Renal cortical epithelial cell (primary cell): ENCODE measurements around the gene PLA2G5. TPM values are rescaled to one million over a fixed set of nuclear protein-coding genes. Genes with fewer than 3 reads are reported as not detected.

Source experiments
- total RNA-seq: library from RNA; depleted of rRNA; stranded (reverse); fragments of >200 nt; gene quantifications from 2 replicates; pipeline ENCODE4 v1.2.3, GENCODE V29; 2014

The PLA2G5 gene
- total RNA-seq, 1 donor from 2014 or later, result not detected

Other genes with a start within 250 kb of the PLA2G5 start
- 4.3 and 8.7 TPM in 2 replicates for gene OTUD3, start 187.8 kb upstream of the PLA2G5 start, total RNA-seq
- not detected in 2 replicates for gene PLA2G2E, start 146.6 kb upstream of the PLA2G5 start, total RNA-seq
- gene PLA2G2A, start 90.6 kb upstream of the PLA2G5 start, total RNA-seq, result not detected in 2 replicates
- gene PLA2G2D, start 49.3 kb downstream of the PLA2G5 start, total RNA-seq, result not detected in 2 replicates
- 0.52 TPM in 1 of 2 replicates, not detected in the other for gene PLA2G2F, start 69.1 kb downstream of the PLA2G5 start, total RNA-seq
- gene UBXN10, start 115.9 kb downstream of the PLA2G5 start, total RNA-seq, result 0.52 and 2.8 TPM in 2 replicates
- gene PLA2G2C, start 116.3 kb downstream of the PLA2G5 start, total RNA-seq, result not detected in 2 replicates
- 0.05 TPM in 1 of 2 replicates, not detected in the other for gene VWA5B1, start 220.7 kb downstream of the PLA2G5 start, total RNA-seq